ENCODE data around the gene DTNB. TPM values are rescaled to one million over a fixed set of nuclear protein-coding genes. Genes with fewer than 3 reads are reported as not detected.

DTNB gene
- total RNA-seq, 1 donor from 2014 or later = 12.0 TPM

DNA sequence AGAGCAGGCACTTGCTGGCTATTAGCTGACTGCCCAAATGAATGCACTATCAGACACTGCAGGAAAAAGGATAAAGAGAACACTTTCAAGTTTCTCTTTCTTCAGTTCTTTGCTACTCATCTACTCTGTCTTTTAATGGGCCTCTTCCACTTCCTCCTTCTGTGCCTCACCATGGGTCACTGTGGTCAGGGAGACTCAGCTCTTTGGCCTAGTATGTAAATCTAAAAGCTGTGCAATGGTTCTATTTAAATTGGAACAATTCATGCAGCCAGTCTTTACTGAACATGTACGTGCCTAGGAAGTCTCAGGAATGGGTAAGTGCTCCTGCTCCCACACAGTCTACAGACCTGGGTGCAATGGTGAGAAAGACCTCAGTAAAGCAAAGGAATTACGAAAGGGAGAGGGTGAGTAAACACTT lies 252.5 kb downstream of the DTNB start:
- H3K4me1 Mint-ChIP-seq (ENCODE audit: unreplicated experiment) = no peaks in the 10 kb centered on the region
- DNase-seq (ENCODE audit: low spot score) = no peak
- H3K9me3 Mint-ChIP-seq (ENCODE audit: unreplicated experiment) = no peaks in the 10 kb centered on the region
- peaks cover 3% of the 10 kb centered on the region for H3K27me3 Mint-ChIP-seq (ENCODE audit: unreplicated experiment)
- H3K27ac Mint-ChIP-seq (ENCODE audit: unreplicated experiment) = no peak overlapping the region
- H3K36me3 Mint-ChIP-seq (ENCODE audit: low read depth, unreplicated experiment) = peaks cover 4% of the 10 kb centered on the region
- no peak overlapping the region for H3K4me3 Mint-ChIP-seq (ENCODE audit: unreplicated experiment)
- TF ChIP-seq, protein P1, sequence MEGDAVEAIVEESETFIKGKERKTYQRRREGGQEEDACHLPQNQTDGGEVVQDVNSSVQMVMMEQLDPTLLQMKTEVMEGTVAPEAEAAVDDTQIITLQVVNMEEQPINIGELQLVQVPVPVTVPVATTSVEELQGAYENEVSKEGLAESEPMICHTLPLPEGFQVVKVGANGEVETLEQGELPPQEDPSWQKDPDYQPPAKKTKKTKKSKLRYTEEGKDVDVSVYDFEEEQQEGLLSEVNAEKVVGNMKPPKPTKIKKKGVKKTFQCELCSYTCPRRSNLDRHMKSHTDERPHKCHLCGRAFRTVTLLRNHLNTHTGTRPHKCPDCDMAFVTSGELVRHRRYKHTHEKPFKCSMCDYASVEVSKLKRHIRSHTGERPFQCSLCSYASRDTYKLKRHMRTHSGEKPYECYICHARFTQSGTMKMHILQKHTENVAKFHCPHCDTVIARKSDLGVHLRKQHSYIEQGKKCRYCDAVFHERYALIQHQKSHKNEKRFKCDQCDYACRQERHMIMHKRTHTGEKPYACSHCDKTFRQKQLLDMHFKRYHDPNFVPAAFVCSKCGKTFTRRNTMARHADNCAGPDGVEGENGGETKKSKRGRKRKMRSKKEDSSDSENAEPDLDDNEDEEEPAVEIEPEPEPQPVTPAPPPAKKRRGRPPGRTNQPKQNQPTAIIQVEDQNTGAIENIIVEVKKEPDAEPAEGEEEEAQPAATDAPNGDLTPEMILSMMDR (IDR thresholded peaks at IDR 0.05; ENCODE audit: unreplicated experiment) = no peak

DNA sequence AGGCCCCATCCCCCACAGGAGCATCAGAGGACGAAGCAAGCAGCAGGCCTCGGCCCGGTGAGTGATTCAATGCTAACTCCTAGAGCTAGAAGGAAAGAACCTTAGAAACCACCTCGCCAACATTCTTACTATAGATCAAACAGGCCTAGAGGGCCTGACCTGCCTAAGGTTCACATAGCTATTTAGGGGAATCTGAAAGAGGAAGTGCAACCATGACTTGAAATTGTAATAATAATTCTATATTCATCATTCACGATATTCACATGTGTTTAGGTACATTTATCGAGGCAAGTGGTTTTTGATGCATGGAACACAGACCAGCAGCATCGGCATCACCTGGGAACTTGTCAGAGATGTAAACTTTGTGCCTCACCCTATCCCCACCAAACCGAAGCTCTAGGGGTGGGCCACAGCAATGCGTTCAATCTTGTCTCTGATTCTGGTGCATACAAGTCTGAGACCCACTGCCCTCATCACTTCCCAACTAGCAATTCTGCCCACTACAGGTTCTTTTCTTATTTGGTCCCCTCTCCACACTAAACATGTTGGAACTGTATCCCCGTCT lies 253.6 kb downstream of the DTNB start:
- Mint-ChIP-seq H3K36me3 (ENCODE audit: low read depth, unreplicated experiment) (peaks cover 4% of the 10 kb centered on the region), H3K27ac (ENCODE audit: unreplicated experiment) (no peak overlapping the region), H3K4me1 (ENCODE audit: unreplicated experiment) (no peaks in the 10 kb centered on the region), H3K4me3 (ENCODE audit: unreplicated experiment) (no peak overlapping the region), H3K9me3 (ENCODE audit: unreplicated experiment) (no peaks in the 10 kb centered on the region), H3K27me3 (ENCODE audit: unreplicated experiment) (peaks cover 3% of the 10 kb centered on the region)
- TF ChIP-seq, protein P1 (IDR thresholded peaks at IDR 0.05; ENCODE audit: unreplicated experiment) = no peak
- DNase-seq (ENCODE audit: low spot score) = no peak

DNA sequence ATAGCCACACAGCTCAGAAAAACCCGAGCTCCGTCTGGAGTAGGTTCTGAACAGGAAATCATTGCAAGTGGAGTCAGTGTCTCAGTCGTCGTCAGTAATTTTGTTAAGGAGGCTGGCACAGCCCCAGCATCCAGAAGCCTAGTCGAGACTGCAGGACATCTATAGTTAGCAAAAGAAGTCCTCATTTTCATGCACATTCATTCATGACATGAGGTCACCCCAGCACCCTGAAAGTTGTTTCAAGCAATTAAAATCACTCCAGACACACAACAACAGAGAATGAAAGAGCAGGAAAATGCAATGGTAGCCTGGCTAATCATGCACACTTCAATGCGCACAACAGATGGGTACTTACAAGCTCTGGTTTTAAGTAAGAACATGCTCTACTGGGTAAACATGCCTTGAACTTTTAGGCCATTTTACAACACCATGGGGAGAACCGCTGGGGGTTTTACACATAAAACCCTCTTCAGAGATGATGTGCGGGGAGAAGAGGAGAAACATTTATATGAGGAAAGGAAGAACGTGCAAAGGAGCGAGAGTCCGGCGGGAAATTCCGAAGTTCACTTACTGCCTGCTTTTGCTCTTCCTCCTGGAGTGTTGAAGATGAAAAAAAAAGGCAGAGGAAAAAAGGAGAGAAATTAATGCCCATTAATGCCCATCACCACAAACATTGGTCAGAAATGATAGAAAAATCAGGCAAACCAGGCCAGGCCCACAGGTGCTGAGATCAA lies 254.3 kb downstream of the DTNB start:
- TF ChIP-seq, protein P1 (IDR thresholded peaks at IDR 0.05; ENCODE audit: unreplicated experiment) = no peak
- Mint-ChIP-seq H3K27me3 (ENCODE audit: unreplicated experiment) (peaks cover 3% of the 10 kb centered on the region), H3K4me3 (ENCODE audit: unreplicated experiment) (no peak overlapping the region), H3K27ac (ENCODE audit: unreplicated experiment) (no peak overlapping the region), H3K4me1 (ENCODE audit: unreplicated experiment) (no peaks in the 10 kb centered on the region), H3K9me3 (ENCODE audit: unreplicated experiment) (no peaks in the 10 kb centered on the region), H3K36me3 (ENCODE audit: low read depth, unreplicated experiment) (peaks cover 4% of the 10 kb centered on the region)
- DNase-seq (ENCODE audit: low spot score) = no peak

DNA sequence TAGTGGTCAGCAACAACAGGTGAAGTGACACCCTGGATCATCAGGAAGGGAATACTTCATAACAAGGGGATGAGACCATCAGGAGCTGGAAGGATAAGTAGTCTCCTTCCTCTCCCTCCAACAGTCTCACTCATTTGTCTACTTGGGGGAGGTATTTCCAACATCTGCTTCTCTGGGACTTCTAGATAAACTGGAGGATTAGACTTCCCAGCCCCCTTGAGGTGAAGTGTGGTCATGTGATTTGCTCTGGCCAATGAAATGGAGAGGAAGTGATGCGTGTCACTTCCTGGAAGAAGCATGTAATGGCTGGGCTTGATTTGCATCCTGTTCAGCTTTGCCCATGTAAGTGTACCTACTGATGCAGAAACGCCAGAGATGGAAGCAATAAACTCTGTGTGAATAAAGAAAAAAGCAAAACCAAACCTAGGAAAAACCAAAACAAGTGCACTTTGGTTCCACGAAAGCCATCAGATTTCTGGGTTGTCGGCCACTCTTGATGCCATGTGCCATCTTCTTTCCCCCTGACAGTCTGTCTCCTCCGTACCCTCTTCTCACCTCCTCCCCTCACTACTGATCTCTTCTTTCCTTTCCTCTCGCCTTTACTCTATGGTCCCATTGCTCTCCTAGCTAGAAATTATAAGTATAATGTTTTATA lies 255.5 kb downstream of the DTNB start:
- H3K9me3 Mint-ChIP-seq (ENCODE audit: unreplicated experiment) = no peaks in the 10 kb centered on the region
- H3K36me3 Mint-ChIP-seq (ENCODE audit: low read depth, unreplicated experiment) = peaks cover 4% of the 10 kb centered on the region

More for the DNA sequence above, 255.5 kb downstream of the DTNB start:
- no peak overlapping the region for H3K4me3 Mint-ChIP-seq (ENCODE audit: unreplicated experiment)
- no peak for DNase-seq (ENCODE audit: low spot score)
- no peak overlapping the region for H3K27ac Mint-ChIP-seq (ENCODE audit: unreplicated experiment)
- TF ChIP-seq, protein P1 (IDR thresholded peaks at IDR 0.05; ENCODE audit: unreplicated experiment) = no peak
- no peaks in the 10 kb centered on the region for H3K4me1 Mint-ChIP-seq (ENCODE audit: unreplicated experiment)
- H3K27me3 Mint-ChIP-seq (ENCODE audit: unreplicated experiment) = peaks cover 3% of the 10 kb centered on the region

Measured in endothelial cell (in vitro differentiated cells).